Neural progenitor cell (in vitro differentiated cells): Measurements from ENCODE around the gene ZBTB43. TPM values are rescaled to one million over a fixed set of nuclear protein-coding genes. Genes with fewer than 3 reads are reported as not detected.
A peak's percentile ranks its signal among the peaks of the same experiment; 100 is the strongest.

ENCODE experiments used
- DNase-seq: peaks from one replicate; pipeline ENCODE4 v3.0.0-alpha.2; 2016; ENCODE audit warnings: low spot score
- H2AFZ ChIP-seq: fragments of 200-600 bp; sonication (generic); replicated peaks from 2 replicates; pipeline ENCODE4 v1.6.1; 2016; ENCODE audit warnings: antibody characterized with exemption
- H3F3A ChIP-seq: fragments of 200-600 bp; sonication (generic); 2 replicates; pipeline ENCODE4 v1.6.1; 2016; ENCODE audit warnings: antibody characterized with exemption, low read depth
- H3K27ac ChIP-seq: fragments of 200-600 bp; sonication (generic); 2 replicates; pipeline ENCODE4 v1.5.1; 2016; ENCODE audit warnings: mild to moderate bottlenecking
- H3K27me3 ChIP-seq: fragments of 200-600 bp; sonication (generic); 2 replicates; pipeline ENCODE4 v1.6.1; 2016; ENCODE audit warnings: mild to moderate bottlenecking, moderate library complexity
- H3K36me3 ChIP-seq: fragments of 200-600 bp; sonication (generic); 2 replicates; pipeline ENCODE4 v1.5.1; 2016
- H3K4me1 ChIP-seq: fragments of 200-600 bp; sonication (generic); 2 replicates; pipeline ENCODE4 v1.6.1; 2016; ENCODE audit warnings: mixed run types
- H3K4me2 ChIP-seq: fragments of 200-600 bp; sonication (generic); 2 replicates; pipeline ENCODE4 v1.6.1; 2016
- H3K4me3 ChIP-seq: fragments of 200-600 bp; sonication (generic); 2 replicates; pipeline ENCODE4 v1.5.1; 2016
- H3K79me2 ChIP-seq: fragments of 200-600 bp; sonication (generic); 2 replicates; pipeline ENCODE4 v1.6.1; 2016; ENCODE audit warnings: low read depth
- H3K9ac ChIP-seq: fragments of 200-600 bp; sonication (generic); 2 replicates; pipeline ENCODE4 v1.6.1; 2016
- H3K9me3 ChIP-seq: fragments of 200-600 bp; sonication (generic); 2 replicates; pipeline ENCODE4 v1.5.1; 2016; ENCODE audit warnings: low read depth
- H4K20me1 ChIP-seq: fragments of 200-600 bp; sonication (generic); 2 replicates; pipeline ENCODE4 v1.6.1; 2016; ENCODE audit warnings: low read depth
- H3K27ac Mint-ChIP-seq: 3 replicates; pipeline ENCODE4 v1.8.0; 2021; ENCODE audit warnings: mixed read lengths
- H3K27me3 Mint-ChIP-seq: 2 replicates; pipeline ENCODE4 v1.8.0; 2022; ENCODE audit warnings: low read depth, mild to moderate bottlenecking, inconsistent platforms, moderate library complexity, mixed read lengths; ENCODE audit not compliant: insufficient read depth
- H3K36me3 Mint-ChIP-seq: 3 replicates; pipeline ENCODE4 v1.8.0; 2021; ENCODE audit warnings: mixed read lengths
- H3K4me1 Mint-ChIP-seq: 3 replicates; pipeline ENCODE4 v1.8.0; 2021; ENCODE audit warnings: mixed read lengths
- H3K4me3 Mint-ChIP-seq: 3 replicates; pipeline ENCODE4 v1.8.0; 2021; ENCODE audit warnings: mild to moderate bottlenecking, moderate library complexity, mixed read lengths
- H3K9me3 Mint-ChIP-seq: 3 replicates; pipeline ENCODE4 v1.8.0; 2020; ENCODE audit warnings: mixed read lengths
- CTCF ChIP-seq: fragments of 200-600 bp; sonication (generic); IDR thresholded peaks from 2 replicates; pipeline ENCODE4 v1.5.1; 2017; ENCODE audit warnings: antibody characterized with exemption, mild to moderate bottlenecking
- EZH2 ChIP-seq: fragments of 200-600 bp; sonication (generic); IDR thresholded peaks from 2 replicates; pipeline ENCODE4 v1.6.1; 2017; ENCODE audit warnings: antibody characterized with exemption, mild to moderate bottlenecking, moderate library complexity
- EZH2phosphoT487 ChIP-seq: fragments of 200-600 bp; sonication (generic); IDR thresholded peaks from 2 replicates; pipeline ENCODE4 v1.6.1; 2017; ENCODE audit warnings: antibody characterized with exemption
- total RNA-seq: library from RNA; depleted of rRNA; stranded (reverse); fragments of >200 nt; gene quantifications from 2 replicates; pipeline ENCODE4 v1.2.3, GENCODE V29; 2015; ENCODE audit warnings: low replicate concordance

Gene ZBTB43
- total RNA-seq, 1 donor from 2014 or later, result 10.0 TPM

- no peak overlapping the region for H3K27ac ChIP-seq
- H3K27ac Mint-ChIP-seq, result no peak overlapping the region
- H3K9me3 Mint-ChIP-seq, result no peaks in the 10 kb centered on the region
- H3K4me2 ChIP-seq, result no peak overlapping the region
- H3K27me3 ChIP-seq, result peaks cover 18% of the 10 kb centered on the region
- H3K4me1 Mint-ChIP-seq, result peaks cover 6% of the 10 kb centered on the region
- no peaks in the 10 kb centered on the region for H3K36me3 Mint-ChIP-seq
- DNase-seq, result no peak
- H2AFZ ChIP-seq, result no peak overlapping the region
- no peaks in the 10 kb centered on the region for H3K79me2 ChIP-seq
- H4K20me1 ChIP-seq, result no peaks in the 10 kb centered on the region
- no peaks in the 10 kb centered on the region for H3K36me3 ChIP-seq
- no peak for TF ChIP-seq EZH2
- TF ChIP-seq CTCF, result no peak
- TF ChIP-seq EZH2phosphoT487, result no peak
- no peak overlapping the region for H3K9ac ChIP-seq
- H3K4me3 ChIP-seq, result no peak overlapping the region
- H3K9me3 ChIP-seq, result no peaks in the 10 kb centered on the region
- no peaks in the 10 kb centered on the region for H3K4me1 ChIP-seq
- H3K4me3 Mint-ChIP-seq, result no peak overlapping the region
- no peaks in the 10 kb centered on the region for H3F3A ChIP-seq
- peaks cover 16% of the 10 kb centered on the region for H3K27me3 Mint-ChIP-seq
These were observed 16.8 kb upstream of the ZBTB43 start for GRCh38 chr9:126788046-126788445.

GRCh38 chr9:126788634-126789349, 16.0 kb upstream of the ZBTB43 start:
- H2AFZ ChIP-seq, result no peak overlapping the region
- no peaks in the 10 kb centered on the region for H3K9me3 Mint-ChIP-seq
- H3F3A ChIP-seq, result no peaks in the 10 kb centered on the region
- H3K4me3 Mint-ChIP-seq, result no peak overlapping the region
- TF ChIP-seq EZH2phosphoT487 (no peak), CTCF (no peak), EZH2 (no peak)
- peaks cover 6% of the 10 kb centered on the region for H3K4me1 Mint-ChIP-seq
- H3K27ac Mint-ChIP-seq, result no peak overlapping the region
- no peak overlapping the region for H3K27ac ChIP-seq
- H3K9me3 ChIP-seq, result no peaks in the 10 kb centered on the region
- peaks cover 18% of the 10 kb centered on the region for H3K27me3 ChIP-seq
- no peak for DNase-seq
- peaks cover 16% of the 10 kb centered on the region for H3K27me3 Mint-ChIP-seq
- H3K36me3 ChIP-seq, result no peaks in the 10 kb centered on the region
- no peak overlapping the region for H3K4me3 ChIP-seq
- H3K79me2 ChIP-seq, result no peaks in the 10 kb centered on the region
- no peak overlapping the region for H3K9ac ChIP-seq
- H3K4me1 ChIP-seq, result no peaks in the 10 kb centered on the region
- H4K20me1 ChIP-seq, result no peaks in the 10 kb centered on the region
- no peak overlapping the region for H3K4me2 ChIP-seq
- H3K36me3 Mint-ChIP-seq, result no peaks in the 10 kb centered on the region

- no peaks in the 10 kb centered on the region for H3K36me3 Mint-ChIP-seq
- H3K27ac Mint-ChIP-seq, result peak overlapping the region; percentile 51
- Histone ChIP-seq H3K9me3 (no peaks in the 10 kb centered on the region), H3F3A (no peaks in the 10 kb centered on the region), H3K27ac (no peak overlapping the region), H3K4me2 (no peak overlapping the region), H3K79me2 (no peaks in the 10 kb centered on the region), H3K36me3 (no peaks in the 10 kb centered on the region), H4K20me1 (no peaks in the 10 kb centered on the region), H2AFZ (no peak overlapping the region), H3K27me3 (peaks cover 18% of the 10 kb centered on the region), H3K4me1 (no peaks in the 10 kb centered on the region), H3K4me3 (no peak overlapping the region), H3K9ac (no peak overlapping the region)
- H3K9me3 Mint-ChIP-seq, result peaks cover 2% of the 10 kb centered on the region
- H3K27me3 Mint-ChIP-seq, result peaks cover 17% of the 10 kb centered on the region
- TF ChIP-seq EZH2phosphoT487 (no peak), EZH2 (no peak), CTCF (no peak)
- no peak overlapping the region for H3K4me3 Mint-ChIP-seq
- DNase-seq, result no peak
- peaks cover 6% of the 10 kb centered on the region for H3K4me1 Mint-ChIP-seq
These were observed 14.3 kb upstream of the ZBTB43 start for GRCh38 chr9:126790561-126790960.
